Measurements from ENCODE around the gene NFIB. TPM values are rescaled to one million over a fixed set of nuclear protein-coding genes. Genes with fewer than 3 reads are reported as not detected.

NFIB gene
- polyA plus RNA-seq, 1 donor (not counting 4 experiments of a cell fraction or from before 2014, with no cell fraction given), result 8.9 TPM

DNA sequence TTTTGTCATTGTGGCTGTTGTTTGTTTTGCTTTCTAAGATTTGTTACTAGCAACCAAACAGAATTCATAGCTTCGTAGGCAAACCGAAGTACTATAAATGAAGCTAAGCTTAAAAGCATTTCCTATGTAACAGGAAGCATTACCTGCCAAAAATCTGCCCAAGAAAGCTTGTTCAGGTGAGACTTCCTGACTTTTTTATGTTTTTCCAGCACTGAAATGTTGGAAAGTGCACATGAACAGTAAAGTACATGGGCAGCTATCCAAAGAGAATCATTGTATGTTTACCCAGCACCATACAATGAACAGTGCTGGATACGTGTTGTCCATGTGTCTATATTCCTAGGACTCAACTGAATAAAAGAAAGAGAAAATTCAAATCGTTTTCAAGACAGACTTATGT, 247.1 kb downstream of the NFIB start:
- TF ChIP-seq EZH2 (IDR thresholded peaks at IDR 0.05; ENCODE audit: low read length), result no peak
- TF ChIP-seq, protein P1, sequence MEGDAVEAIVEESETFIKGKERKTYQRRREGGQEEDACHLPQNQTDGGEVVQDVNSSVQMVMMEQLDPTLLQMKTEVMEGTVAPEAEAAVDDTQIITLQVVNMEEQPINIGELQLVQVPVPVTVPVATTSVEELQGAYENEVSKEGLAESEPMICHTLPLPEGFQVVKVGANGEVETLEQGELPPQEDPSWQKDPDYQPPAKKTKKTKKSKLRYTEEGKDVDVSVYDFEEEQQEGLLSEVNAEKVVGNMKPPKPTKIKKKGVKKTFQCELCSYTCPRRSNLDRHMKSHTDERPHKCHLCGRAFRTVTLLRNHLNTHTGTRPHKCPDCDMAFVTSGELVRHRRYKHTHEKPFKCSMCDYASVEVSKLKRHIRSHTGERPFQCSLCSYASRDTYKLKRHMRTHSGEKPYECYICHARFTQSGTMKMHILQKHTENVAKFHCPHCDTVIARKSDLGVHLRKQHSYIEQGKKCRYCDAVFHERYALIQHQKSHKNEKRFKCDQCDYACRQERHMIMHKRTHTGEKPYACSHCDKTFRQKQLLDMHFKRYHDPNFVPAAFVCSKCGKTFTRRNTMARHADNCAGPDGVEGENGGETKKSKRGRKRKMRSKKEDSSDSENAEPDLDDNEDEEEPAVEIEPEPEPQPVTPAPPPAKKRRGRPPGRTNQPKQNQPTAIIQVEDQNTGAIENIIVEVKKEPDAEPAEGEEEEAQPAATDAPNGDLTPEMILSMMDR (optimal IDR thresholded peaks at IDR 0.05 in 1 of 3, IDR thresholded peaks at IDR 0.05 in 1 of 3, conservative IDR thresholded peaks at IDR 0.05 in 1 of 3; ENCODE audit: extremely low read depth in 1 of 3, insufficient read depth in 2 of 3, low read length in 3 of 3), result no peak
- Histone ChIP-seq H3K4me3 (ENCODE audit: control insufficient read depth in 2 of 3, extremely low read depth in 1 of 3, insufficient read depth in 2 of 3, low read depth in 1 of 3, low read length in 3 of 3) (no peak overlapping the region), H3K4me2 (ENCODE audit: control insufficient read depth, extremely low read depth, insufficient read depth, low read depth, low read length) (no peak overlapping the region), H3K36me3 (ENCODE audit: control insufficient read depth in 2 of 2, extremely low read depth in 1 of 2, insufficient read depth in 2 of 2, low read length in 2 of 2) (no peaks in the 10 kb centered on the region), H3K9ac (ENCODE audit: control insufficient read depth, extremely low read depth, insufficient read depth, low read length) (no peak overlapping the region), H3K4me1 (ENCODE audit: control insufficient read depth, extremely low read depth, insufficient read depth, low read length) (peaks cover 16% of the 10 kb centered on the region), H4K20me1 (ENCODE audit: control insufficient read depth, extremely low read depth, insufficient read depth, low read length) (no peaks in the 10 kb centered on the region), H3K27ac (ENCODE audit: control insufficient read depth, insufficient read depth, low read length) (no peak overlapping the region), H3K9me1 (ENCODE audit: control insufficient read depth, extremely low read depth, insufficient read depth, low read length) (no peaks in the 10 kb centered on the region), H3K79me2 (ENCODE audit: control insufficient read depth, insufficient read depth, low read length) (no peaks in the 10 kb centered on the region), H2AFZ (ENCODE audit: control insufficient read depth, low read length) (no peak overlapping the region), H3K27me3 (ENCODE audit: control insufficient read depth, extremely low read depth, insufficient read depth, low read length) (no peaks in the 10 kb centered on the region), H3K9me3 (ENCODE audit: control insufficient read depth, low read depth, low read length) (no peaks in the 10 kb centered on the region)
- DNase-seq (ENCODE audit: low read depth, low spot score) (no peak), FAIRE-seq (no peak)
- dilution Hi-C loops (cut with MboI; ENCODE audit: extremely low pct_ligation_motif_present, low sequenced_read_pairs), result no loop called here

DNA sequence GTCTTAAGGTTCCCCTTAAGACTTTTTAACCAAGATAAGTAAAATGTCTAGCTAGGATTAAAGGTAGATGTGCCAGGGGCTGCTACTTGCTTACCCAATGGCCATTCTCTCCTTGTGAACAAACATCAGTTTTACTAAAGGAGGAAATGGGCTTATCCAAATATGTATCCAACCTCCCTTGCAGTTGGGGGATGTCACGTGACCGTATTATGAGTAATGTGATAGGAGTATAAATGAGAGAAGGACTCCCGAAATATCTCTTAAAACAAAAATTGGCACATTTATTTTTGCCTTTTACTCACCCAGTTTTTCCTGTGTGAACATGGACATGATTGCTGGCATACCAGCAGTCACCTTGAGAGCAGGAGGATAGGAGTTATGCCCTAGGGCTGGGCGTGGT, 247.9 kb downstream of the NFIB start:
- H3K4me3 ChIP-seq (ENCODE audit: control insufficient read depth in 2 of 3, extremely low read depth in 1 of 3, insufficient read depth in 2 of 3, low read depth in 1 of 3, low read length in 3 of 3), result no peak overlapping the region
- DNase-seq (ENCODE audit: low read depth, low spot score), result no peak
- H3K4me2 ChIP-seq (ENCODE audit: control insufficient read depth, extremely low read depth, insufficient read depth, low read depth, low read length), result no peak overlapping the region
- dilution Hi-C loops (cut with MboI; ENCODE audit: extremely low pct_ligation_motif_present, low sequenced_read_pairs), result no loop called here
- no peaks in the 10 kb centered on the region for H3K36me3 ChIP-seq (ENCODE audit: control insufficient read depth in 2 of 2, extremely low read depth in 1 of 2, insufficient read depth in 2 of 2, low read length in 2 of 2)
- H3K9ac ChIP-seq (ENCODE audit: control insufficient read depth, extremely low read depth, insufficient read depth, low read length), result no peak overlapping the region
- no peaks in the 10 kb centered on the region for H3K9me3 ChIP-seq (ENCODE audit: control insufficient read depth, low read depth, low read length)
- no peak overlapping the region for H2AFZ ChIP-seq (ENCODE audit: control insufficient read depth, low read length)
- no peak for TF ChIP-seq EZH2 (IDR thresholded peaks at IDR 0.05; ENCODE audit: low read length)
- TF ChIP-seq, protein P1 (optimal IDR thresholded peaks at IDR 0.05 in 1 of 3, IDR thresholded peaks at IDR 0.05 in 1 of 3, conservative IDR thresholded peaks at IDR 0.05 in 1 of 3; ENCODE audit: extremely low read depth in 1 of 3, insufficient read depth in 2 of 3, low read length in 3 of 3), result no peak
- H3K79me2 ChIP-seq (ENCODE audit: control insufficient read depth, insufficient read depth, low read length), result no peaks in the 10 kb centered on the region
- no peak for FAIRE-seq
- no peak overlapping the region for H3K27ac ChIP-seq (ENCODE audit: control insufficient read depth, insufficient read depth, low read length)
- H3K9me1 ChIP-seq (ENCODE audit: control insufficient read depth, extremely low read depth, insufficient read depth, low read length), result no peaks in the 10 kb centered on the region
- peaks cover 16% of the 10 kb centered on the region for H3K4me1 ChIP-seq (ENCODE audit: control insufficient read depth, extremely low read depth, insufficient read depth, low read length)
- no peaks in the 10 kb centered on the region for H3K27me3 ChIP-seq (ENCODE audit: control insufficient read depth, extremely low read depth, insufficient read depth, low read length)
- no peaks in the 10 kb centered on the region for H4K20me1 ChIP-seq (ENCODE audit: control insufficient read depth, extremely low read depth, insufficient read depth, low read length)

All from keratinocyte (primary cell).